OCI-M2 (cell line): ENCODE measurements around the gene SVOPL.
"Not testable (repeated sequence)": the region's sequence is repeated elsewhere in the genome, so short reads cannot be mapped to it uniquely, and the experiment has no call there.

Experiments used
- DNase-seq: peaks from one replicate; lab custom pipeline; 2025; ENCODE audit not compliant: unreplicated experiment; lab: John Stamatoyannopoulos, UW

The SVOPL gene

DNA sequence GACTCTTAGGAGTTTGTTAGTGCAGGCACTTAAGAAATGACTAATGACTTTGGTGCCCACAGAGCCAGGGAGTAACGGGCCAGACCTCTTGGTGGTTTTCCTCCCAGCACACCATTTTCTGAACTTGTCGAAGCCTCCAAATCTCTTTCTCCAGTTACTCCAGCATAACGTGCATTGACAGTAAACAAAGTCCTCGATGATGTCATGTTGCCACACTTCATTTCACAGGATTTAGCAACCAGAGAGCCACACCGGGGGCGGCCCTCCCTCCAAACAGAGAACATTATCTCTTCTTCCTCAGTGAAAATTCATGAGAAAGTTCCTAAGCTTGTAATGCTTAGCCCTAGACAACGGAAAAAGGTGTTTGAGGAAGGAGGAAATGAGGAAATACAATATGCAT is 4.0 kb upstream of the SVOPL start:
- no peak for DNase-seq

GRCh38 chr7:138701537-138701923 is 368 bp upstream of the SVOPL start:
- DNase-seq, result no peak

- no peak for DNase-seq
These were observed 1.5 kb downstream of the SVOPL start for GRCh38 chr7:138699661-138700060.

DNA sequence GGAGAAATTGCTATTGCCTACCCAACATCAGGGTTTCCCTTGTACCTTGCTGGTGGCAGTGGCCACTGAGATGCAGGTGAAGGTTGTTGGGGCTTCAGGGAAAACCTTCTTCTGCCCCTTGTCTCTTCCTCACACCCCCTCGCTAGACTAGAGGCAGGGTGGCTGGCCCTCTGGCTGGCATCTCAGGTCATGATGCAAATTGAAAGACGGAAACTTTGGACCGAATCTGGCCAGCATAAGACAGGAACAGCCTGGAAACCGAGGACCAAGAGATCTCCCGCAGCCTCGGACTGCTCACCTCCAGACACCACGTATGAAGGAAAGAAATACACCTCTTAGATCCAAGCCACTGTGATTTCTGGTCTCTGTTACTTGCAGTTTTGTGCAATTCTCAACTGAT is 2.9 kb downstream of the SVOPL start:
- DNase-seq, result no peak

DNA sequence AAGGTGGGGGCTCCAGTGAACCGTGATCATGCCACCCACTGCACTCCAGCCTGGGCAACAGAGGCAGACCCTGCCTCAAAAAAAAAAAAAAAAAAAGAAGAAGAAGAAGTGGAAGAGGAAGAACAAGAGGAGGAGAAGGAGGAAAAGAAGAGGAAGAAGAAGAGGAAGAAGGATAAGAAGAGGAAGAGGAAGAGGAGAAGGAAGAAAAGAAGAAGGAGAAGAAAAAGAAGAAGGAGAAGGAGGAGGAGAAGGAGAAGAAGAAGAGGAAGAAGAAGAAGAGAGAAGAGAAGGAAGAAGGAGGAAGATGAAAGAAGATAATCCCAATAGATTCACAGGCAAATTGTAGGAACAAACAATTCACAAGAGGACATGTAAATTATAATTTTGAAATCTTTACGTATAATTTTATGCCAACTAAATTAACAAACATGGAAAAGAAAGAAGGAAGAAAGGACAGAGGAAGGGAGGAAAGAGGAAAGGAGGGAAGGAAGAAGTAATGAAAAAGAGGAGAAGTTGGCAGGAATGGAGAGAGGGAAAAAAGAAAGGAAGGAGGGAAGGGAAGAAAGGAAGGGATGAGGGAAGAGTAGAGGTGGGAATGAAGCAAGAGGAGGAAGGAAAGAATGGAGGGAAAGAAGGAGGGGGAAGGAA is 3.5 kb downstream of the SVOPL start:
- DNase-seq, result no peak

GRCh38 chr7:138695776-138696175 is 5.4 kb downstream of the SVOPL start:
- DNase-seq, result not testable (repeated sequence)

DNA sequence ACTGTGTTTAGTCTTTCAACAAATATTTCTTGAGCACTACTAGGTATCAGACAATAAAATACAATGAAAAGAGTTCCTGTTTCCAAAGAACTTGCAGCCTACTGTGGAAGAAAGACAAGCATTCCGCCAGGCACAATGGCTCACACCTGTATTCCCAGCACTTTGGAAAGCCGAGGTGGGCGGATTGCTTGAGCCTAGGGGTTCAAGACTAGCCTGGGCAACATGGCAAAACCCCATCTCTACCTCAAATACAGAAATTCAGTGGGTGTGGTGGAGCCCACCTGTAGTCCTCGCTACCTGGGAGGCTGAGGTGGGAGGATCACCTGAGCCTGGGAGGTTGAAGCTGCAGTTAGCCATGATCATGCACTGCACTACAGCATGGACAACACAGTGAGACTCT is 6.1 kb downstream of the SVOPL start:
- DNase-seq, result no peak

DNA sequence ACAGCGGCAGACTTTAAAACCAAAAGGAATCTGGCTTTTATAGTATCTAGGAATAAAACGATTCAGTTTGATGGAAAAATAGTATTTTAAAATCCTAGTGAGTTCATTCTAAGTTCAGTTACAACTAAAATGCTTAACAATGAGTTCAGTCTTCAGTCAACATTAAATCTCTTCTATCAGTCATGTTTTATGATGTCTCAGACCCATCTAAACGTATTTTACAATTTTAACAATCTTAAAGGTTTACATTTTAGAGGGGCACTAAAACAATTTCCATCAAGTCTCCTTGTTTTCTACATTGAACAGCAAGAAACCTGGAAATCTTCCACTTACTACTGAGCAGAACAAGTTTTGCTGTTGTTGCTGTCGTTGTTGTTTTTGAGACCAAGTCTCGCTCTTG is 10.0 kb downstream of the SVOPL start:
- no peak for DNase-seq

GRCh38 chr7:138690495-138690894 is 10.7 kb downstream of the SVOPL start:
- no peak for DNase-seq

DNA sequence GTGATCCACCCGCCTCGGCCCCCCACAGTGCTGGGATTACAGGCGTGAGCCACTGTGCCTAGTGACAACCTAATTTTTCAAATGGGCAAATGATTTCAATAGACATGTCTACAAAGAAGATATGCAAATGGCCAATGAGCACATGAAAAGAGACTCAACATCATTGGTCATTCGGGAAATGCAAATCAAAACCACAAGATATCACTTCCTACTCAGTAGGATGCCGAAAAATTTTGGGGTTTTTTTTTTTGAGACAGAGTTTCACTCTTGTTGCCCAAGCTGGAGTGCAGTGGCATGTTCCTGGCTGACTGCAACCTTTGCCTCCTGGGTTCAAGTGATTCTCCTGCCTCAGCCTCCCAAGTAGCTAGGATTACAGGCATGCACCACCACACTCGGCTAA is 13.1 kb downstream of the SVOPL start:
- DNase-seq, result not testable (repeated sequence)

- no peak for DNase-seq
These were observed 16.8 kb downstream of the SVOPL start for GRCh38 chr7:138684340-138684739.

DNA sequence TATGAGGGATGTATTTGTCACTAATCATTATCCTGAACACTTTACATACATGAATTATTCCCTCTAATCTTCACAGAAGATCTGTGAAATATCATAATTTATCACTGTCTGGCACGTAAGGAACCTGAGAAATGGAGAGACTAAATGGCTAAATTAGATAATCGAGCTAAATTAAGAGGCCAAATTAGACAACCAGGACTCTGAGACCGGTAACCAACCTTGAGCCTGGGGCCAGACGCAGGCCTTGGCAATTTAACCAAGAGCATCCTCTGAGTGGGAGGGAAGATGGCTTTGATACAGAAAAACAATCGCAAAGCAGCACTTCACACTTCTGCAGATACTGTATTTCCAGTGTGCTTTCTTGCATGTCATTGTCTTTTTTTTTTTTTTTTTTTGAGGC is 21.4 kb downstream of the SVOPL start:
- DNase-seq, result no peak

- DNase-seq, result no peak
These were observed 30.6 kb downstream of the SVOPL start for GRCh38 chr7:138670594-138670993.

DNA sequence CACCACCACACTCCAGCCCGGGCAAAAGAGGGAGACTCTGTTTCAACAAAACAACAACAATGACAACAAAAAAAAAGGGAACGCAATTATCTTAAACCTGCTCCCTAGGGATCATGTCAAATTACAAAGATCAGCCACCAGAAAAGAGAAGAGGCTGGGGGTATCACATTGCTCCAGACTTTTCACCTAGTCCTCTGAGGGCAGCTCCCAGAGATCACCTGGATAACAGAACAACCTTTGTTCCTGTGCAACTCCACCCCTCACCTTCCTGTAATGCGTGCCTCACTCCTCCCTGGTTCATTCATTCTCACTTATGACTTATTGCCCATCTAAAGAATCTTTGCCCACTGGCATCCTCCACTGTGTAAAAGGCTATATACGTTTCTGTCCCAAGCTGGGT is 31.8 kb downstream of the SVOPL start:
- no peak for DNase-seq

DNA sequence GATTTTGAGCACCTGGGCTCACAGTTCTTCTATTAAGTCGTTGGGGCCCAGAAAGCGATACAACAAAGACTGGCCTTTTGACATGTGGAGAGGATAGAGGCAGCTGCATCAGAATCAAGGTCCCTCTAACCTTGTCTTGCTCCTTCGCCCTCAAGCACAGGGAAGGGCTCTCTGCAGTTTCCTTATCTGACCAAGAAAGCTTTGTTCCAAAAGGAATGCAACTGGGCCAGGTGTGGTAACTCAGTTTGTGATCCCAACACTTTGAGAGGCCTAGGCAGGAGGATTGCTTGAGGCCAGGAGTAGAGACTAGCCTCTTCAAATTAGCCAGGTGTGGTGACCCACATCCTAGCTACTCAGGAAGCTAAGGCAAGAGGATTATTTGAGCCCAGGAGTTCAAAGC is 32.2 kb downstream of the SVOPL start:
- no peak for DNase-seq

DNA sequence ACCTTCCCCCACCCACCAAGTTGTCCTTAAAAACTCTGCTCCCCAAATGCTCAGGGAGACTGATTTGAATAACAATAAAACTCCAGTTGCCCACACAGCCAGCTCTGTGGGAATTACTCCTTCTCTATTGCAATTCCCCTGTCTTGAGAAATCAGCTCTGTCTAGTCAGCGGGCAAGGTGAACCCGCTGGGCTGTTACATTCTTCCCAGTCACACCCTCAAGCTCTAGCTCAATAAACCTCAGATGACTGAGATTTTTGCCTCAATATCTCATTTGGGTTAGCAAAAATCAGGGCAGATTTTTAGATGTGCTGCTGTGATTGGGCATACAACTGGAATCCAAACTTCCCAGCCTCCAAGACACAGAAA is 32.9 kb downstream of the SVOPL start:
- DNase-seq, result no peak

GRCh38 chr7:138667535-138668228 is 33.5 kb downstream of the SVOPL start:
- no peak for DNase-seq

- DNase-seq, result no peak
These were observed 34.8 kb downstream of the SVOPL start for GRCh38 chr7:138666385-138666784.

GRCh38 chr7:138665669-138666140 is 35.5 kb downstream of the SVOPL start:
- DNase-seq, result no peak

DNA sequence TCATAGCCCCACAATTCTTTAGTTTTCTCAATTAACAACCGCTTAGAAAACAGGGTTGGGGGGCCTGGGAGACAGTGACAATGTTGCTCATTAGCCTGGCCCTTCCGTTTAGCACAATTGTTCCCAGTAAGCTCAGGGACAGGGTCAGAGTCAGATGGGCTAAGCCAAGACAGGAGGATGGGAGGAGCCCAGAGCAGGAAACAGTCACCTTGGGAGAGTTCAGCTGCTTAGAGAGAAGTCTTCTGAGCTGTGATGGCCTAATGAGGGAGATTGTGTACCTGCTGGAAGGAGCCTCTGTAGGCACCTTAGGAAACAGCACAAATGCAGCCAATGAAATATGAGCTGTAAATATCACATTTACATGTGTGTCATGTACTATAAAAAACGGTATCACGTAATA is 35.9 kb downstream of the SVOPL start:
- DNase-seq, result no peak

- no peak for DNase-seq
These were observed 37.1 kb downstream of the SVOPL start for GRCh38 chr7:138663725-138664710.

GRCh38 chr7:138662991-138663320 is 38.2 kb downstream of the SVOPL start:
- no peak for DNase-seq
